Sigmoid colon (tissue), 7 donors: ENCODE results near the gene CCDC33. TPM values are rescaled to one million over a fixed set of nuclear protein-coding genes. Genes with fewer than 3 reads are reported as not detected.

Source experiments
- DNase-seq: peaks from one replicate; pipeline ENCODE4 v3.0.0-alpha.2; 2019
- H3K27ac ChIP-seq, 4 donors: fragments of 200-600 bp; sonication (generic); one replicate each; pipeline ENCODE4 v1.5.1; 2016 to 2019; ENCODE audit warnings: mild to moderate bottlenecking in 1 of 4
- H3K27me3 ChIP-seq, 3 donors: fragments of 200-600 bp; sonication (generic); one replicate each; pipeline ENCODE4 v1.5.1; 2019; ENCODE audit warnings: mild to moderate bottlenecking in 1 of 3
- H3K36me3 ChIP-seq, 4 donors: fragments of 200-600 bp; sonication (generic); one replicate each; pipeline ENCODE4 v1.5.1; 2016 to 2019
- H3K4me1 ChIP-seq, 4 donors: fragments of 200-600 bp; sonication (generic); one replicate each; pipeline ENCODE4 v1.5.1; 2017 to 2019
- H3K4me3 ChIP-seq, 4 donors: fragments of 200-600 bp; sonication (generic); one replicate each; pipeline ENCODE4 v1.5.1; 2017 to 2019; ENCODE audit warnings: mild to moderate bottlenecking in 2 of 4, moderate library complexity in 1 of 4
- H3K9me3 ChIP-seq, 4 donors: fragments of 200-600 bp in 3 of 4; sonication (generic) in 3 of 4; one replicate each; pipeline versions ENCODE4 v1.5.1 to v1.6.1; 2013 to 2019
- CTCF ChIP-seq, 4 experiments: fragments of 450-650 bp in 3 of 4; fragments of 200-600 bp in 1 of 4; IDR thresholded peaks; one replicate each; pipeline ENCODE4 v1.5.1; 2016 to 2019; ENCODE audit warnings: antibody characterized with exemption in 4 of 4, mild to moderate bottlenecking in 3 of 4, moderate library complexity in 2 of 4
- EP300 ChIP-seq, 4 donors: sonication (generic); formaldehyde crosslinking; IDR thresholded peaks; one replicate each; pipeline ENCODE4 v1.6.1; 2017; ENCODE audit warnings: antibody characterized with exemption in 4 of 4
- POLR2A ChIP-seq, 2 donors: fragments of 450-650 bp; IDR thresholded peaks; one replicate each; pipeline ENCODE4 v1.6.1; 2016; ENCODE audit warnings: antibody characterized with exemption in 2 of 2, mild to moderate bottlenecking in 2 of 2, moderate library complexity in 2 of 2
- POLR2AphosphoS5 ChIP-seq, 4 donors: sonication (generic); formaldehyde crosslinking; IDR thresholded peaks; one replicate each; pipeline ENCODE4 v1.6.1; 2017; ENCODE audit warnings: antibody characterized with exemption in 4 of 4
- WGBS, 2 donors: extraction: QIAGEN DNeasy Blood & Tissue Kit; methylation state at CpG; one replicate each; pipeline ENCODE4 v1.1.7; 2013; 5-methylcytosine and 5-hydroxymethylcytosine counted together
- intact Hi-C: fragments of 100-400 bp; cut with DNase I; formaldehyde crosslinking; loops from one replicate; pipeline ENCODE4 v1.15.1; 2023
- polyA plus RNA-seq, 3 donors: library from polyadenylated mRNA; stranded (reverse); fragments of 200-250 nt; gene quantifications; one replicate each; pipeline ENCODE4 v1.2.3, GENCODE V29; 2013
- total RNA-seq, 4 donors: library from RNA; depleted of rRNA; stranded (reverse); fragments of >200 nt; gene quantifications; one replicate each; pipeline ENCODE4 v1.1.0, GENCODE V29; 2016
- donor health status: healthy with polysubstance abuse.
- donor health status: Bipolar disorder and iron deficiency.
- donor health status: healthy.

CCDC33 gene
- total and polyA plus RNA-seq, 7 donors = 0.09 to 0.60 TPM; not detected in 5

DNA sequence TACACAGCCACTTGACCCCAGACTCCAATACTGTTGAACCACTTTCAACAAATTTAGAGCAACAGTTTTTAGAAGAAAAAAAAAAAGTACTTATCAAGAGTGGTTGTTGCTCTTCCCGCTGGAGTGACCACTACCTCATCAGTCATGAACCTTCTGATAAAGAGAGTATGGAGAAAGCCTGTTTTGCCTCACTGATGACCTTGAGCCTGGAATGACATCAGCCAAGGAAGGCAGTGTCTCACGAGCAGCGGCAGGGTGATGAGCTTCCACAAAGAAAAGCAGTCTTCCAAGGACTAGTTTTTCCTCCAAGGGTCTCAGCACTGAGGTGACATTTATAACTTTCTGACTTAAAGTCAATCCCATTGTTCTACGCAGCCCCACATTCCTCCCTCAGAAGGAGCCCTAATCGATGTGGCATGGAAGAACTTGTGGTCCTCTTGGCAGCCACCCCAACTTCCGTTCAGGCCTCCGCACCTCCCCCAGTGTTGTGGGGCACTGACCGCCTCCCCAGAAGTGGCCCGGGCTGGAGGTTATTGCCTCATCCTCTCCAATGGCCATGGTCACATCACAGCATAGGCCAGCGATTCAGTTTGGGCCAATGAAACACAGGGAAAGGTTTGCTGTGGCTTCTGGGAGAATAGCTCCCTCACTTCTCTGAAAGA lies 133.1 kb downstream of the CCDC33 start:
- no peaks in the 10 kb centered on the region for H3K9me3 ChIP-seq
- peaks cover 0 to 32% (median 23%) of the 10 kb centered on the region in 3 donors for H3K27me3 ChIP-seq
- no peak overlapping the region for H3K4me3 ChIP-seq
- intact Hi-C loops = no loop called here
- H3K36me3 ChIP-seq = no peaks in the 10 kb centered on the region
- WGBS, 2 donors = 63 to 77% methylated on average over 10 of the region's 10 CpGs
- TF ChIP-seq POLR2AphosphoS5 (IDR thresholded peaks at IDR 0.05) = no peak
- TF ChIP-seq EP300 (IDR thresholded peaks at IDR 0.05) = no peak
- TF ChIP-seq CTCF (IDR thresholded peaks at IDR 0.05) = no peak
- TF ChIP-seq POLR2A (IDR thresholded peaks at IDR 0.05) = no peak
- peaks cover 0 to 20% (median 8%) of the 10 kb centered on the region in 4 donors for H3K4me1 ChIP-seq
- DNase-seq = peak; percentile 41
- no peak overlapping the region for H3K27ac ChIP-seq

GRCh38 chr15:74369756-74370155 lies 133.6 kb downstream of the CCDC33 start:
- peaks cover 0 to 28% (median 23%) of the 10 kb centered on the region in 3 donors for H3K27me3 ChIP-seq
- no peak overlapping the region for H3K27ac ChIP-seq
- H3K36me3 ChIP-seq = no peaks in the 10 kb centered on the region
- WGBS, 2 donors = 63 to 86% methylated on average over 2 of the region's 2 CpGs
- no peaks in the 10 kb centered on the region for H3K9me3 ChIP-seq
- H3K4me1 ChIP-seq = peaks cover 0 to 26% (median 13%) of the 10 kb centered on the region in 4 donors
- TF ChIP-seq EP300 (IDR thresholded peaks at IDR 0.05) = no peak
- TF ChIP-seq POLR2AphosphoS5 (IDR thresholded peaks at IDR 0.05) = no peak
- TF ChIP-seq POLR2A (IDR thresholded peaks at IDR 0.05) = no peak
- no peak for TF ChIP-seq CTCF (IDR thresholded peaks at IDR 0.05)
- no peak overlapping the region for H3K4me3 ChIP-seq
- DNase-seq = peak; percentile 28
- intact Hi-C loops = loop anchor here (5.0 to 10.0 kb wide), 4 partner anchors 123 to 585 kb away; partner anchors contain the start of gene RPP25

- no peaks in the 10 kb centered on the region for H3K9me3 ChIP-seq
- peaks cover 0 to 21% (median 20%) of the 10 kb centered on the region in 3 donors for H3K27me3 ChIP-seq
- TF ChIP-seq EP300 (IDR thresholded peaks at IDR 0.05) (no peak), POLR2A (IDR thresholded peaks at IDR 0.05) (no peak), POLR2AphosphoS5 (IDR thresholded peaks at IDR 0.05) (no peak), CTCF (IDR thresholded peaks at IDR 0.05) (no peak)
- intact Hi-C loops = loop anchor here (5.0 to 10.0 kb wide), 4 partner anchors 122 to 584 kb away; partner anchors contain the start of gene RPP25
- 79 to 87% methylated on average over 5 of the region's 5 CpGs for WGBS, 2 donors
- H3K27ac ChIP-seq = no peak overlapping the region
- H3K36me3 ChIP-seq = no peaks in the 10 kb centered on the region
- no peak overlapping the region for H3K4me3 ChIP-seq
- peak; percentile 24 for DNase-seq
- H3K4me1 ChIP-seq = peaks cover 0 to 27% (median 17%) of the 10 kb centered on the region in 4 donors
Observed at GRCh38 chr15:74370471-74370870, 134.3 kb downstream of the CCDC33 start.

DNA sequence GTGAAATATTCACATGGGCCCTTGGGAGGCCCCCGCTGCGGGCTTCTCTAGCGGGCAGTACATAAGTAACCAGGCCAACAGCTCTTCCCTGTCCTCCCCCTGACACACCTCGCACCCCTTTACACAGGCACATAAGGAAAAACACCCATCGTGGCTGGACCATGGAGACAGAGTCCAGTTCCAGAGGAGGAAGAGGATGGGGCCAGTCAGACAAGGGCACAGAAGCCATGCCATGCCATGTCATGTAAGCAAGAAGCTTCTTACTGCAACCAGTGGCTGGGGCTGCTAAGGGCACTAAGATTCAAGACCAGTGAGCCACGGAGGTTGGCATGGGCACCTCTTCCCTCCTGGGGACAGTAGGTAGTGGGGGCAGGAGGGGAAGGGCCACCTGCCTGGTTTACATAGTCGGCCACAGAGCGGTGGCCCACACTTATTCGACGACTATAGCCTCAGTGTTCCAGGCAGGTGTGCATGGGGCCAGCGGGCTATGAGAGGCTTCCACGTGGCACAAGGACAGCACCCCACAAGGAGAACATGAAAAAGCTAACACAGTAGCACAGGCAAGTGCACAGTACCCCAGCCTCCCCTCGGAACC lies 137.0 kb downstream of the CCDC33 start:
- H3K4me1 ChIP-seq = peaks cover 0 to 19% (median 12%) of the 10 kb centered on the region in 4 donors
- TF ChIP-seq CTCF (IDR thresholded peaks at IDR 0.05) (no peak), EP300 (IDR thresholded peaks at IDR 0.05) (no peak), POLR2AphosphoS5 (IDR thresholded peaks at IDR 0.05) (no peak), POLR2A (IDR thresholded peaks at IDR 0.05) (no peak)
- intact Hi-C loops = loop anchor here (5.0 to 10.0 kb wide), 4 partner anchors 119 to 582 kb away; partner anchors contain the start of gene RPP25
- no peaks in the 10 kb centered on the region for H3K36me3 ChIP-seq
- WGBS, 2 donors = 45 to 60% methylated on average over 13 of the region's 13 CpGs
- H3K27me3 ChIP-seq = no peaks in the 10 kb centered on the region
- peak; percentile 60 for DNase-seq
- no peak overlapping the region for H3K27ac ChIP-seq
- H3K9me3 ChIP-seq = no peaks in the 10 kb centered on the region
- H3K4me3 ChIP-seq = no peak overlapping the region
